K562 (cell line): ENCODE measurements around the gene CTNNA3. TPM values are rescaled to one million over a fixed set of nuclear protein-coding genes. Genes with fewer than 3 reads are reported as not detected.

Source experiments
- ATAC-seq: fragments of 200-7000 bp; cut with Tn5 transposase; 3 replicates; pipeline ENCODE4 v1.9.1; 2020; ENCODE audit warnings: moderate library complexity
- BruUV-seq: library from RNA; stranded (reverse); fragments of 400-500 nt; replicated peaks from 2 replicates; lab custom pipeline; 2021; lab: Mats Ljungman, UMichigan
- CTCF ChIA-PET: fragments of 300-600 bp; formaldehyde crosslinking; extraction: SDS; loops from one replicate; lab custom pipeline; 2021; ENCODE audit warnings: low intra/inter-chr PET ratio; lab: Yijun Ruan, JAX
- POLR2A ChIA-PET: fragments of 300-600, 350-650 bp; sonication (Branson Sonifier 250); formaldehyde crosslinking; extraction: SDS; loops from one replicate; lab custom pipeline; 2021; ENCODE audit warnings: antibody characterized with exemption, inconsistent platforms; lab: Yijun Ruan, JAX
- DNase-seq, 4 experiments: peaks; one replicate each; pipeline versions ENCODE4 v3.0.0 to v3.0.0-alpha.2; 2011 to 2018; ENCODE audit warnings: low spot score in 3 of 4, mixed read lengths in 3 of 4; ENCODE audit errors: extremely low read depth in 1 of 4
- FAIRE-seq: peaks from 2 replicates; lab custom pipeline; 2011; peaks lifted over from hg19 to GRCh38; lab: Jason Lieb, UNC
- H2AFZ ChIP-seq: 2 replicates; pipeline ENCODE4 v1.6.0; 2011; ENCODE audit warnings: low read depth, low read length, control low read depth, inconsistent platforms
- H3K27ac ChIP-seq: fragments of 200-600 bp; 3 replicates; pipeline ENCODE4 v1.8.0; 2011; ENCODE audit warnings: low read depth, mild to moderate bottlenecking, control low read depth, inconsistent platforms, low read length, moderate library complexity, mixed read lengths; ENCODE audit errors: extremely low read depth
- H3K27me3 ChIP-seq, 2 experiments: fragments of 300-600 bp in 1 of 2; 2 replicates in 1 of 2; 3 replicates in 1 of 2; pipeline versions ENCODE4 v1.6.0 to v1.8.0; 2011; ENCODE audit warnings: inconsistent platforms in 2 of 2, low read length in 2 of 2, mild to moderate bottlenecking in 1 of 2, mixed read lengths in 1 of 2, moderate library complexity in 1 of 2; ENCODE audit not compliant: control insufficient read depth in 2 of 2, insufficient read depth in 2 of 2
- H3K36me3 ChIP-seq: fragments of 300-600 bp; 3 replicates; pipeline ENCODE4 v1.8.0; 2011; ENCODE audit warnings: mild to moderate bottlenecking, low read length, inconsistent platforms; ENCODE audit not compliant: control insufficient read depth, insufficient read depth
- H3K4me1 ChIP-seq, 2 experiments: fragments of 200-600 bp in 1 of 2; replicated peaks in 1 of 2; 2 replicates in 1 of 2; 3 replicates in 1 of 2; pipeline versions ENCODE4 v1.5.1 to v1.8.0; 2011; ENCODE audit warnings: inconsistent platforms in 2 of 2, low read length in 2 of 2, mild to moderate bottlenecking in 1 of 2, mixed read lengths in 1 of 2, moderate library complexity in 1 of 2; ENCODE audit not compliant: control insufficient read depth in 2 of 2, insufficient read depth in 2 of 2
- H3K4me2 ChIP-seq: 2 replicates; pipeline ENCODE4 v1.6.1; 2011; ENCODE audit warnings: low read length, control low read depth, inconsistent platforms, mixed read lengths; ENCODE audit not compliant: insufficient read depth
- H3K4me3 ChIP-seq: fragments of 200-600 bp; sonication (generic), shearing (Covaris generic); 2 replicates; pipeline ENCODE4 v1.5.1; 2016; ENCODE audit warnings: control low read depth, inconsistent platforms
- H3K79me2 ChIP-seq: fragments of 200-600 bp; 3 replicates; pipeline ENCODE4 v1.8.0; 2011; ENCODE audit warnings: low read length, inconsistent platforms; ENCODE audit not compliant: control insufficient read depth, insufficient read depth
- H3K9ac ChIP-seq, 2 experiments: 2 replicates each; pipeline versions ENCODE4 v1.6.0 to v1.6.1; 2011; ENCODE audit warnings: low read depth in 2 of 2, low read length in 2 of 2, control low read depth in 1 of 2, inconsistent platforms in 1 of 2, mild to moderate bottlenecking in 1 of 2, mixed read lengths in 1 of 2; ENCODE audit not compliant: insufficient read depth in 1 of 2
- H3K9me1 ChIP-seq: one replicate; pipeline ENCODE4 v1.6.0; 2011; ENCODE audit warnings: inconsistent platforms, mild to moderate bottlenecking, low read length, moderate library complexity; ENCODE audit not compliant: control insufficient read depth, insufficient read depth
- H3K9me3 ChIP-seq: replicated peaks from 2 replicates; pipeline ENCODE4 v1.5.1; 2011; ENCODE audit warnings: low read depth, low read length, inconsistent platforms; ENCODE audit not compliant: control insufficient read depth, insufficient read depth
- H4K20me1 ChIP-seq: replicated peaks from 2 replicates; pipeline ENCODE4 v1.6.1; 2011; ENCODE audit warnings: low read length, inconsistent platforms, mixed read lengths; ENCODE audit not compliant: control insufficient read depth, insufficient read depth
- MECOM ChIP-seq: fragments of 250-450 bp; sonication (Bioruptor Pico); IDR thresholded peaks from 2 replicates; pipeline ENCODE4 v1.8.0; 2022; ENCODE audit warnings: inconsistent platforms
- MEF2D ChIP-seq: conservative IDR thresholded peaks from 2 replicates; pipeline ENCODE4 v1.6.1; 2016; ENCODE audit warnings: low read depth, missing genetic modification characterization, missing compliant biosample characterization
- NR2F6 ChIP-seq: fragments of 450-650 bp; formaldehyde crosslinking; IDR thresholded peaks from 2 replicates; pipeline ENCODE4 v1.4.0; 2020; ENCODE audit warnings: mild to moderate bottlenecking
- RCOR1 ChIP-seq, 2 experiments: IDR thresholded peaks; 2 replicates each; pipeline ENCODE4 v1.6.1; 2012; ENCODE audit warnings: low read depth in 2 of 2, low read length in 2 of 2, borderline replicate concordance in 1 of 2, improper control_type of control experiment in 1 of 2
- SMAD4 ChIP-seq: fragments of 250-450 bp; sonication (Bioruptor Pico); conservative IDR thresholded peaks from 2 replicates; pipeline ENCODE4 v1.8.0; 2021; ENCODE audit warnings: inconsistent platforms, mild to moderate bottlenecking, moderate library complexity
- SNRNP70 ChIP-seq: fragments of 200-400 bp; formaldehyde crosslinking; optimal IDR thresholded peaks from 2 replicates; pipeline ENCODE3; 2017; ENCODE audit warnings: low read depth, low read length
- SRF ChIP-seq, 2 experiments: fragments of 250-450, 450-650 bp in 1 of 2; sonication (Bioruptor Pico) in 1 of 2; sonication (generic) in 1 of 2; formaldehyde crosslinking; IDR thresholded peaks; 2 replicates each; pipeline versions ENCODE4 v1.5.0 to v1.5.1; 2020 to 2022; ENCODE audit warnings: mild to moderate bottlenecking in 1 of 2, missing genetic modification reagents in 1 of 2
- ZBTB7A ChIP-seq: IDR thresholded peaks from 2 replicates; pipeline ENCODE4 v1.6.1; 2011; ENCODE audit warnings: low read depth, mild to moderate bottlenecking, low read length, moderate library complexity, borderline replicate concordance; ENCODE audit not compliant: control insufficient read depth
- ZNF3 ChIP-seq: fragments of 250-450 bp; sonication (Bioruptor Pico); IDR thresholded peaks from 2 replicates; pipeline ENCODE4 v1.5.0; 2021; ENCODE audit warnings: mild to moderate bottlenecking, moderate library complexity
- ZNF41 ChIP-seq: fragments of 250-450 bp; sonication (Bioruptor Pico); conservative IDR thresholded peaks from 2 replicates; pipeline ENCODE4 v1.4.0; 2020; ENCODE audit warnings: mild to moderate bottlenecking
- ZNF589 ChIP-seq: fragments of 200-800 bp; sonication (Bioruptor generic); IDR thresholded peaks from 2 replicates; pipeline ENCODE4 v1.6.1; 2016; ENCODE audit warnings: low read depth, missing genetic modification characterization, missing compliant biosample characterization
- ZNF76 ChIP-seq: fragments of 250-450 bp; sonication (Bioruptor Pico); IDR thresholded peaks from 2 replicates; pipeline ENCODE4 v1.4.0; 2020; ENCODE audit warnings: mild to moderate bottlenecking, moderate library complexity, borderline replicate concordance
- WGBS: fragments of 100-300 bp; shearing (Covaris generic); methylation state at CpG from one replicate; pipeline ENCODE4 v1.1.6; 2016; ENCODE audit warnings: low coverage, mixed read lengths; ENCODE audit not compliant: insufficient coverage; ENCODE audit errors: missing lambda C conversion rate; 5-methylcytosine and 5-hydroxymethylcytosine counted together
- in situ Hi-C: fragments of 300-500 bp; cut with MboI; formaldehyde crosslinking; loops from 4 replicates; pipeline ENCODE4 v1.15.0; 2018; ENCODE audit warnings: inconsistent platforms, mixed read lengths
- intact Hi-C: fragments of 100-400 bp; cut with micrococcal nuclease; formaldehyde crosslinking; loops from 2 replicates; pipeline ENCODE4 v1.14.2; 2022
- polyA plus RNA-seq, 8 experiments: library from polyadenylated mRNA; depleted of rRNA in 4 of 8; stranded (reverse) in 5 of 8; unstranded in 3 of 8; fragments of >200 nt; fragmentation: Nextera tagmentation in 2 of 8; fragmentation: Illumina TruSeq in 1 of 8; extraction: Ambion mirVana in 2 of 8; extraction: Trizol in 1 of 8; gene quantifications; 2 replicates each; pipeline versions ENCODE4 v1.2.1 to v1.2.3, GENCODE V29; 2011 to 2014; ENCODE audit warnings: inconsistent platforms in 1 of 8, missing spikeins in 1 of 8
- total RNA-seq, 7 experiments: library from RNA; depleted of rRNA in 6 of 7; stranded (reverse); fragments of >200 nt in 6 of 7; fragmentation: Illumina TruSeq in 2 of 7; extraction: Trizol in 2 of 7; gene quantifications; 2 replicates each; pipeline versions ENCODE4 v1.2.1 to v1.2.3, GENCODE V29; 2011 to 2021; ENCODE audit warnings: low replicate concordance in 1 of 7

CTNNA3 gene
- total and polyA plus RNA-seq, 9 of the 15 experiments (the other 6 are each of a cell fraction or from before 2014, with no cell fraction given) = 0.04 TPM; not detected in 8

- TF ChIP-seq ZNF41 (CRISPR knock-in tag) (no peak), ZNF76 (no peak), ZBTB7A (no peak), SNRNP70 (no peak), MEF2D (tag) (no peak), NR2F6 (no peak), SMAD4 (CRISPR knock-in tag) (no peak), ZNF3 (CRISPR knock-in tag) (no peak), SRF (CRISPR knock-in tag; IDR thresholded peaks at IDR 0.05) (no peak)
Observed at GRCh38 chr10:66713387-66713786, 982.6 kb downstream of the CTNNA3 start (continued).

GRCh38 chr10:66698069-66698468 is 997.9 kb downstream of the CTNNA3 start:
- Histone ChIP-seq H3K36me3 (no peaks in the 10 kb centered on the region), H3K4me3 (no peak overlapping the region), H2AFZ (no peak overlapping the region), H3K27ac (no peak overlapping the region), H4K20me1 (no peaks in the 10 kb centered on the region), H3K4me1 (no peaks in the 10 kb centered on the region), H3K9ac (no peak overlapping the region), H3K4me2 (no peak overlapping the region), H3K79me2 (no peaks in the 10 kb centered on the region), H3K27me3 (no peaks in the 10 kb centered on the region), H3K9me1 (no peaks in the 10 kb centered on the region), H3K9me3 (no peaks in the 10 kb centered on the region; the same call in 1 of the 2 replicates)
- POLR2A ChIA-PET = no interaction called here
- DNase-seq = no peak
- WGBS = 0% methylated on average over 1 of the region's 1 CpG
- in situ Hi-C loops (no loop called here), intact Hi-C loops (no loop called here)
- no TSS peak for BruUV-seq
- no peak for FAIRE-seq
- no peak for ATAC-seq
- TF ChIP-seq ZNF589 (CRISPR knock-in tag) = no peak
- TF ChIP-seq MECOM (CRISPR knock-in tag) = no peak
- no peak for TF ChIP-seq RCOR1 (IDR thresholded peaks at IDR 0.05; ENCODE audit: borderline replicate concordance in 1 of 2, low read depth in 2 of 2, low read length in 2 of 2)
- CTCF ChIA-PET = no interaction called here
